Stimulated activated CD4-positive, alpha-beta T cell treated with anti-CD3 and anti-CD28 coated beads, Interleukin-4, amount 100 ng/mL, for 4 hours (primary cell): ENCODE data around the gene KIF5C.
"Not testable (repeated sequence)": the region's sequence is repeated elsewhere in the genome, so short reads cannot be mapped to it uniquely, and the experiment has no call there.

Experiments
- DNase-seq, 2 experiments: peaks; one replicate each; pipeline ENCODE4 v3.0.0-alpha.2; 2020

The KIF5C gene

DNA sequence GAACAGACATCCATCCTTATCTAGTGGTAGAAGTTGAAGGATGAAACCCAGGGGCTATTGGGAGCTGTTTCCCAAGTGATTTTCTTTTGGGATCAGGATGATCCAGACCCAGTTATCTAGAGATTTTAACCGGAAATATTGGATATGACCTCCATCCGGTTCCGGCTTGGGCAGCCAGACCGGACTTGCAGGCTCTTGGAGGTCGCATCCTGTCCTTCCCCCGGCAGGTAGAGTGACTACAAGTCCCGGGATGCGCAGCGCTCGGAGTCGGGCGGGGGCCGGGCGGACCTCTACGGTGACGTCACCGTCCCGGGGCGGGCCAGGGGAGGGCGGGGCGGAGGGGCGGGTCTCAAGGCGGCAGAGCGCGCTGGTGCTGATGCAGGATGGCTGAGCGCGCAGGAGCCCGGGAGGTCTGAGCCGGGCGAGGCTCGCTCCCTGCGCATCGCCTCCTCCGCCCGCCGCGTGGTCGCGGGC lies at the start of gene KIF5C:
Gene KIF5C (plus strand): TSS at position 360 of the 474 bp plus-strand sequence. CDS start 391 bp downstream, outside the sequence.
- DNase-seq = peak; percentile 85 to 92

DNA sequence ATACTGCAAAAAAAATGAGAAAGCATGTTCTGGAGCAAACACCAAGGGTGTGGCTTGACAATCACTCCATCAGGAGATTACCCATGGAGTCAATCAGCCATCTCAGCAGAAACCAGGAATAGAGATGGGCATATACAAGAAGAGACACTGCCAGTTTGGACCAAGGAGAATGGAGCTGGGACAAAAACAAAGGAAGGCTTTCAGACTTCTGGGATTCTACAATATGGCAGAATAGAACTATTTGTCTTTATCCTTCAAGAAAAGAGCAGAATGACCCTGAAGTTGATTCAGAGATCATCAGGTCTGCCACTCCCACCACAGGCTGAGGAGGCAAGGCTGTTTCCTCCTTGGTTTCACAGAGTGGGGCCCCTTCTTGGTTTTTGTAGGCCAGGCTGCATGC lies 48.2 kb upstream of the KIF5C start:
- no peak for DNase-seq

DNA sequence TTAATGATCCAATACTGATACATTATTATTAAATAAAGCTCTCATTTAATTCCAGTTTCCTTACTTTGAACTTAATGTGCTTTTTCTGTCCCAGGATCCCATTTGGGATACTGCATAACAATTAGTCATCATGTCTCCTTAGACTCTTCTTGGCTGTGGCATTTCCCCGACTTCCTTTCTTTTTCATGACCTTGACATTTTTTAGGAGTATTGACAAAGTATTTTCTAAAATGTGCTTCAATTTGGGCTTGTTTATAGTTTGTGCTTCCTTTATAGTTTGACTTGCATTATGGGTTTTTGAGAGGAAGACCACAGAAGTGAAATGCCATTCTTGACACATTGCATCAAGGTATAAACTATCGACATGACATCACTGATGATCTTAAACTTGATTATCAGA lies 46.1 kb upstream of the KIF5C start:
- no peak for DNase-seq

DNA sequence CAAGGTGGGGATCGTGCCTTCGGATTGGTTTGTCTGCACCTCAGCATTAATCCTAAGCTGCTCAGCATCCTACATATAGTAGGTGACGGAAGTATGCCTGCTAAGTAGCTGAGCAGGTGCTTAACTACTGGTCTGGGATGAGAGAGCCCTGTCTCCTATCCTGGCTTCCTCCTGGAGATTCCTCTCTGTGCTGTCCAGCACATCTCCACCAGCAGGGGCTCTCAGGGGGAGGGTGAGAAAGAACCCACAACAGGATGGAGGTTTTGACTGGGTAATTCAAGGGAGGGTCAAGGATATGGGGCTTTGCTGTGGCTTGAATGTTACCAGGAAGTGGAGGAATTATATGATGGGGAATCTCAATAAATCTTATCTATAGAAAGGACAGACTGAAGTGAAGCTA lies 45.4 kb upstream of the KIF5C start:
- no peak for DNase-seq

DNA sequence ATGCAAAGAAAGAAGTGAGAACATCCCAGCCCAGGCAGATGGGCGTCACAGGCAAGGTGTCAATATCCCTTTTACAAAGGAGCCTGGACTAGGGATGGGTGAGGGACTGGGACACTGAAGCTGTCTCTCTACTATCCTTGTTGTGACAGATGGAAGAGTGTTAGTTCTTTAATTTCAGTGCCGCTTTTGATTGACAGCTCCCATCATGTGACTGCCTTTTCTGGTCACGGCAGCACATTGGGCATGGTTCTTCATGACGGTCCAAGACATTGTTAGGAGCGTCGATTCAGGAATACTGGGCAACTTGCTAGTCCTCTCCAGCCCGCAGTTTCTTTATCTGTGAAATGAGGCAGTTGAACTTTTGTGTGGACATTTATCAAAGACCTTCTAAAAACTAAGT lies 42.4 kb upstream of the KIF5C start:
- DNase-seq = no peak

DNA sequence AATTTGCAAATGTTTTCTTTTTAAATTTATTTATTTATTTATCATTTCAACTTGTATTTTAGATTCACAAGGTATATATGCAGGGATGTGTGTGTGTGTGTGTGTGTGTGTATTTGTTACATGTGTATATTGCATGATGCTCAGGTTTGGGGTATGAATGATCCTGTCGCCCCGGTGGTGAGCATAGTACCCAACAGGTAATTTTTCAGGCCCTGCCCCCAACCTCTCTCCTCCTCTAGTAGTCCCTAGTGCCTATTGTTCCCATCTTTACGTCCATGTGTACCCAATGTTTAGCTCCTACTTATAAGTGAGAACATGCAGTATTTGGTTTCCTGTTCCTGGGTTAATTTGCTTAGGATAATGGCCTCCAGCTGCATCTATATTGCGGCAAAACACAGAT lies 33.0 kb upstream of the KIF5C start:
- no peak for DNase-seq

DNA sequence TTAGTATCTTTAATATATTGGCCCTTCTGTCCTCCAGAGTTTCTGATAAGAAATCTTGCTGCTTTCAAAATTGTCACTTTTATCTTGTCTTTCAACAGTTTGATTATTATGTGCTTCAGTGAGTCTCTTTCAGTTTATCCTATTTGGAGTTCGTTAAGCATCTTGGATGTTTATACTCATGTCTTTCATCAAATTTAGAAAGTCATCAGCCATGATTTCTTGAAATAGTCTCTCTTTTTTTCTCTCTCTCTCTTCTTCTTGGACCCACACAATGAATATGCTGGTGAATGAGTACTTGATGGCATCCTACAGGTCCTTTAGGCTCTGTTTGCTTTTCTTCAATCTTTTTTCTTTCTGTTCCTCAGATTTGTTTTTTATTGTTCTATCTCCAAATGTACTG lies 26.9 kb upstream of the KIF5C start:
- no peak for DNase-seq

DNA sequence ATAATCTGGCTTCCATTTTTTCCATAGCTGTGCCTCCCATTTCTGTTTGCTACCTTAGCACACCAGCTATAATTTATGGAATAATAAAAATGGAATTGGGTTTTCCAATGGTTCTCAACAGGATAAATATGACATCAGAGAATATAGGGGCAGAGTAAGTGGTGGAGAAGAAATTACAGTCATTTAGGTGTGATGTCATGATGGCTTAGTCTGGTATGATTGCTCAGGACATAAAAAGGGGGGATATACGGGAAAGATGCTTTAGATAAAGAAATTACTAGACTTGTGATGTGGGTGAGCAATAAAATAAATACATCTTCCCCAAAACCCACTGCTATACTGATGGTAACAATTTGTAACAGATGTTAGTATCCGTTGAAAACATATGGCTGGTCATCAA lies 21.6 kb upstream of the KIF5C start:
- no peak for DNase-seq

DNA sequence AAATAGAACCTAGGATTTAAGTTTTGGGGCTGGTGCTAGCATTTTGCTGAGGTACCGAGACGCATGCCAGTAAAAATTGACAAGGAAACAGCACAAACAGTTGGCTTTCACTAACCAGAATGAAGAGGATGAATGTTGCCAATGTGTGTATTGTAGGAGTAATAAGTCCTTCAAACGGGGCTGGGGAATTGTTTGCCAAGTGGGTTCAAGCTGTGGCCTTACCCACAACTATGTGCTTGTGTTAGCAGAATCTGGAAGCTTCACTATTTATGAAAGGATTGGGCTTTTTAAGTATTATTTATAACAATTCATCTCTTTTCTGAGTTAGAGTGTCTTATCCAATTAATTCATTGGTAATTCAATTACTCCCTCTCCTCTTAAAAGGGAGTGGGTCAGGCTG lies 15.0 kb upstream of the KIF5C start:
- DNase-seq = no peak

DNA sequence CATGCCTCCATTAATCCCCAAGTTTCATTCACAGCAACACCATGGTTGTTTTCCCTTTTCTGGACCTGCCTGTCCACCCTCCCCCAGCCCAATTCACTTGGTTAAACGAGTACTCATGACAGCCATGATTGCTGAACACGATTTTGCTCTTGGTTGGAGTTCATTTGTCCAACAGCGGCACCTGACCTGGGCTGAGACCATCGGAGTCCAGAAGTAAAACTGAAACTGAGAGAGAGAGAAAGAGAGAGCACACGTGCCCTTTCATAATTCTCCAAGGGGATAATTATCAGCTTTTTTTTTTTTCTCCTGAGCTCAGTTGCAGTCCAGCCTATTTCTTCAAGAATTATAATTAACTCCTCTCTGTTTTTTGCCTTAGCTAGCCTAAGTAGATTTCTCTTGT lies 13.7 kb upstream of the KIF5C start:
- DNase-seq = no peak

DNA sequence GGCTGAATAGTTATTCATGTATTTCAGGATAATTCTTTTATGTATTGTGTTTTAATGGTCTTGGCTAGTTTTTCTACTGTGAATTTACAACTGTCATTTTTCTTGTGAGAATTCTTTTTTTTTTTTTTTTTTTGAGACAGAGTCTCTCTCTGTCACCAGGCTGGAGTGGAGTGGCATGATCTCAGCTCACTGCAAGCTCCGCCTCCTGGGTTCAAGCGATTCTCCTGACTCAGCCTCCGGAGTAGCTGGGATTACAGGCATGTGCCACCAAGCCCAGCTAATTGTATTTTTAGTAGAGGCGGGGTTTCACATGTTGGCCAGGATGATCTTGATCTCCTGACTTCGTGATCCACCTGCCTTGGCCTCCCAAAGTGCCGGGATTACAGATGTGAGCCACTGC lies 12.5 kb upstream of the KIF5C start:
- DNase-seq = not testable (repeated sequence)

DNA sequence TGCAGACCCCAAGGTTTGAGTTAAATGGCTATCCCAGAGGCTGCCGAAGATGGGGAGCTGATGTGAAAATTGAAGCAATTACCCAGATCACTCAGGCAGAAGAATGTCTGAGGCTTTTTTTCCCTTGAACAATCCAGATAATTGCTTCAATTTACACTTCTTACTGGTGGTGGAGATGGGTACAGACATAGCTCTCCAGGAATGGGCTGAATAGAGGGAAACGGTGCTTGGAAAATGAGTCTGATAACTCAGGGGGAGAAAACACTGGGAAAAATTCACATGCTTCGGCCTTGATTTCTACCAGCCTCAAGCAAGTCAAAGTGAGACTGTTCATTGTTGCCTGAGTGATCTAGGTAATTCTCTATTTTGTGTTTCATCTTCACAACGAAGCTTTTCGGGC lies 9.5 kb upstream of the KIF5C start:
- DNase-seq = no peak

DNA sequence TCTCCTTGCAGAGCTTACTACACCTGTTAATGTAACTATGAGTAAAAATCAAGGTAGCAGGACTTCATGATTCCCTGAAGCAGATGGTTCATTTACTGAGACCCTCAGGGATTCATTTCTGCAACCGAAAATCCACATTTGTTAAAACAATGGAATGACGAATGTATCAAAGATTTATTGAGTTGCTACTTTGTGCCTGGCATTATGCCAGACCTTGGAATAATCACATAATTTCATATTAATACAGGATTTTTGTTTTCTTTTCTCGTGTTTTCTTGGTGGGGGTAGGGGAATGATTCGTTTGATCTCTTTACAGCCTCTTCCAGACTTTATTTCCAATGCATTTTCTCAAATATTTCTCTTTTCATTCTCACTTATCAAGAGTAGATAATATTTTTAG lies 8.9 kb upstream of the KIF5C start:
- DNase-seq = no peak

DNA sequence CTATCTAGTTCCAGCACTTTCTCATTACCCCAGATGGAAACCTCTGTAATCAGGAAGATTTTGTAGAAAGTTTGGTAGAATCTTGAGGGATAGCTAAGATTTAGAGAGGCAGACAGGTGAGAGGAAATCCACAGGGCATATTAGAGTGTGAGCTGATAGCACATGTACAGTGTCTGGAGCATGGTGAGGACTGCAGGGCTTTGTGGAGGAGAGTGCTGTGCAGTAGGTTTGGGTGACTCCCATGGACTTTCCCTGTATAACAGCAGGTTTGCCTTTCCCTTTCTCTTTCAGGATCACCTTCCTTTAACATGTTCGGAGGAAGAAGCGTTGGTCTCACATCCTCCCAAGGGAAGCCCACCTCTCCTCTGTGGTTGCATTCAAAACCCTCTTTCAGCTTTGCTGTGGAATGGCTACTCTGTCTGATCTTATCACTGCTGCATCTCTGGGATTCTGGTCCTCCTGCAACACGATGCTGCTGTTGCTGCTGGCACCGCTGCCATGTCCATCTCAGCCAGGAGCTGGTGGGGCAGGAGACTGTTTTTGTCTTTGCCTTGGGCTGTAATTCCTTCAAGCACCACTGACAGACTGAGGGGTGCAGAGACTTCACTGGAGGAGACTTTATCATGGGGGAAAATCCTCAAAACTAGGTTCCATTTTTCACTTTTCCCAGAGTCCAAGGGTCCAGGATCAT lies 7.8 kb upstream of the KIF5C start:
- DNase-seq = no peak

DNA sequence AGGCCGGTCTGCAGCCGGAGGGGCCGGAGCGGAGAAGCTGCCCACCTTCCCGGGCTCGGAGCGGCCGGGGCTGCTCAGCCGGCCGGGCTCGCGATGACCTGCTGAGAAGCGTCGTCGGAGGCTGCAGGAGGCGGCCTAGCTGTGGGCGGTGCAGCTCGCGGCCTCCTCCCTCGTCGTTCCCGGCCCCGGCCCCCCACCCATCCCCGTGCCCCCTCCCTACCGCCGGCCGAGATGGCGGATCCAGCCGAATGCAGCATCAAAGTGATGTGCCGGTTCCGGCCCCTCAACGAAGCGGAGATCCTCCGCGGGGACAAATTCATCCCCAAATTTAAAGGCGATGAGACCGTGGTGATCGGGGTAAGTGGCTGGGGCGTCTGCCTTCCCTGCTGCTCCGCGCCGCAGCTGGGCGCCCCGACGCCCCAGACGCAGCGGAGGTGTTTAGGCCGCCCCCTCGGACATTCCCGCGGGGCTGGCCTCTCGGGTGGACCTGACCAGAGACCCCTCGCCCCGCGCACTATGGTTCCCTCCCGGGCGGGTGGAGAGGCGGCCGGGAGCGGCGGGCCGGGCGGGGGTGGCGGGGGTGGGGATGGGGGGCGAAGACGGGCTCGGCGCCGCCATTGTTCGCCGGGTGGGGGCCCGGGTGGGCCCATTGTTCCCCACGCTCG lies 492 bp downstream of the KIF5C start:
- DNase-seq = peak in 1 of 2 experiments; percentile 8

DNA sequence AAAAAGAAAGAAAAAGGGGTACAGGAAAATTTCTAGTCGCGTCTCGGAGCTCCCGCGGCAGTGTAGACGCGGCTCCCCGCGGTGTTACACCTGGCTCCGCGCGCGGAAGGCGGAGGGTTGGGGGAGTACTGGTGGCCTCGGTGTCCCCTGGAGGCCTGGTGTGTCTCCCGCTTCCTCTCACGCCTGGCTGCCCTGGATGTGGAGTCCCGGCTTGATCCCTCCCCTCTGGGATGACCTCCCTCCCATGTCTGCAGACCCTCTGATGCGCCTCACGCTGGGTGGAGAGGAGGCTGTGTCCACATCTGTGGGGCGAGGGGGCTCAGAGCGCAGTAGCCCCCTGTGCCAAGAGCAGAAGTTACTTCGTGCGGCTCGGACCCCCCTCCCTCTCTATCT lies 1.2 kb downstream of the KIF5C start:
- no peak for DNase-seq

DNA sequence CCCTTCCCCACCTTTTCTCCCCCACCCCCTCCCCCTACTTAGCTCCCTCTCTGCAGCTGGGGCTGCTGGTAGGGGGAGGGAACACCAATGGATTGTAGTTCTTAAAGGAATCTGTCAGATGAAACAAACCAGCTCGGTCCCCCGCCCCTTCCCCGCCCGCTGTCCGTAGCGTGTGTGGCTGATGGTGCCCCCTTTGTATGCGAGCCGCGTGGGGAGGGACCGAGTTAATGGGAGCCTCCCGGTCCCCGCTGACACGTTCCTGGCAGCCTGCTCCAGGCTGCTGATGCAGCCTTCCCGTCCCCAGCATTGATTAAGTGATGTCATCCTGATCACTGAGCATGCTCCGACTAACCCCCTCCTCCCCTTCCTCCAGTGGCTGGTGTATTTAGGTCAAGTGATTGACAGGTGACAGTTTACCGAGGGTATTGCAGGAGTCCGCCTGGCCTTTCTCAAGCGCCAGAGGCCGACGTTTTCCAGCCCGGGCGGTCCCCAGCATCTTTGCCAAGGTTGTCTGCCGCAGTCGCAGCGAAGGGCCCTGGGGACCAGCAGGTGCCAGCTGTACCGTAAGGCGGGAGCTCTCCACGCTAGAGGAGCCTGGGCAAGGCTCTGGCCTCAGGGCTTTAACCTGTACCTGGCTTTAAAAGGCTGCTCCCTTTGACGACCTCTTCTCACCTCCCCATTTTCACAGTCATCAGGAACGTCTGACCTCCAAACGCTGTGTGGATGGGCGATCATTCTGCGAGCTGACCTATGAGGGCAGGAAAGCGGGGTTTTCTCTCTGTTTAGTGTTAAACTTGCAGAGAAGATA lies 1.8 kb downstream of the KIF5C start:
- peak; percentile 21 to 51 for DNase-seq

DNA sequence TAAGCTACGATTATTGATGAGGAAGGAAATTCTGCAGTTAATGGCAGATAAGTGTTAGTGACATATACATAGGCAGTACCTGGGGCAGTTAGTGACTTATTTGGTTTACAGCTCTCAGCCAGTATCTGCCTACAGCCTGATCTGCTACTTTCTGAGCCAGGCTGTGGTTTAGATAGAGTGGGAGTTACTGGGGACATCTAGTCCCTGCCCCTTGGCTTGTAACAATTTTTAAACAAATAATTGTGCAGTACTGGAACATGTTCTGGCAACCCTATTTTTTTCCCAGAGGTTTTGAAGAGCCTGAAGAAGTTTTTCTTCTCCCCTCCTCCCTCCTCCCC lies 2.3 kb downstream of the KIF5C start:
- DNase-seq = no peak

DNA sequence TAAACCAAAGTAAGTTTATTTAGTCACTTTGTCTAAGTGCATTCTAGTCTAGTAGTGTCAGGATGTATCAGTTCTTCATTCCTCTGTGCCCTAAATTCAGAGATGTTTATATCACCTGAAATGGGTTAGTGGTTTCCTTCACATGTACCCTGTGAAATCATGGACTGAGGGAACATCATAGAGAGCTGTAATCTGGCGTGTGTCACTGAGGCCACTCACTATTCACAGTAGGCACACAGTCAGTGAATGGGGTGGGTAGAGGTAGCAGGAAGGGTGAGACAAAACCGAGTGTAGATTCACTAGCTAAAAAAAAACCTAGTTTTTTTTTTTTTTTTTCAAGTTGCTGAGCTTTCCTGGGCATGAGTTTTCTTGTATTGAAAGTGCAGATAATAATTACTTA lies 5.6 kb downstream of the KIF5C start:
- no peak for DNase-seq

DNA sequence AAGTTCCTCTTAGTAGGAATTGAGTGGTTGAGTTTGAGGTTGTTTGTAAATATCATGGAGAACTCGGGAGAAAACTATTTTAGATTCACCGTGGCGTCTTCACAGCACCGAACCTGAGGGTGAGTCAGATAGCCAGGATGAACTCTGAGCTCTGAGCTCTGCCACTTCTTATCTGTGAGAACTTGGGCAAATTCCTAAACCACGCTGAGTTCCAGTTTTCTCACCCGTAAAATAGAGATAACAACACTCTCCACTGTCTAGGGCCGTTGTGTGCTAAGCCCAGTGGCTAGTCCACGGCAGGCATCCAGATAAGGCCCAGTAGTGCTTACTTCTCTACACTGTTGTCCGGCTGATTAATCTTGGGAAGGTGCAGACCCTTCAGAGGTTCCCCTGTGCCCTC lies 7.0 kb downstream of the KIF5C start:
- no peak for DNase-seq

DNA sequence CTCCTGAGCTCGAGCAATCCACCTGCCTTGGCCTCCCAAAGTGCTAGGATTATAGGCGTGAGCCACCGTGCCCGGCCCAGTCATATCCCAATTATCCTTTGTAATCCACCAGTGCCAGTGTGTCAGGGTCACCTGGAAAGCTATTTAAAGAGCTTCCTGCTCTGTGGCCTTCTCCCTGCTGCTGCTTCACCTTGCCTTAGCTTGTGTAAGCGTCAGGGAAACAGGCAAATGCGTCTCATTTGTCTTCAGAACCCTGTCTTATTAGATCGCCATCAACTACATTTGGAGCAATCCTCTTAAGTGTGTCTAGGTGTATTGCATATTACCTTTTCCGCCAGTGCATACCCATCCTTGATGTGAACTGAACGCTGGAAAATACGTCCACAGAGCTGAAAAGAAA lies 10.2 kb downstream of the KIF5C start:
- DNase-seq = no peak

DNA sequence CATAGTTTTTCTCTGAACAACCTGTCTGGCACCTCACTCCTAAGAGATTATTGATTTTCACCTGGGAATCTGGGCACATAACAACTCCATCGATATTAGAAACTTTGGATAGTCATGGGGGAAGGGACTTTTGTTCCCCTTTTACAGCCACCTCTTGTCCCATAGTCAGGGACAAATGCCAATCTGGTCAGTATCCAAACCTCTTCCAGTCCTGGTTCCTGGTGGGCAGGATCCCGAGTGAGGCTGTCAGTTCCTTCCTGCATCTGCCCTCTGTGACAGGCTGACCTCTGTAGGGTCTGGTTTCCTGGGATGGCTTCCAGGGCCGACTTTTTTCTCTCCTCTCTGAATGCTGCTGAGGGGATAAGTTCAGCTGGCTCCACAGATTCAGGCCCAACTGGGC lies 11.0 kb downstream of the KIF5C start:
- no peak for DNase-seq

DNA sequence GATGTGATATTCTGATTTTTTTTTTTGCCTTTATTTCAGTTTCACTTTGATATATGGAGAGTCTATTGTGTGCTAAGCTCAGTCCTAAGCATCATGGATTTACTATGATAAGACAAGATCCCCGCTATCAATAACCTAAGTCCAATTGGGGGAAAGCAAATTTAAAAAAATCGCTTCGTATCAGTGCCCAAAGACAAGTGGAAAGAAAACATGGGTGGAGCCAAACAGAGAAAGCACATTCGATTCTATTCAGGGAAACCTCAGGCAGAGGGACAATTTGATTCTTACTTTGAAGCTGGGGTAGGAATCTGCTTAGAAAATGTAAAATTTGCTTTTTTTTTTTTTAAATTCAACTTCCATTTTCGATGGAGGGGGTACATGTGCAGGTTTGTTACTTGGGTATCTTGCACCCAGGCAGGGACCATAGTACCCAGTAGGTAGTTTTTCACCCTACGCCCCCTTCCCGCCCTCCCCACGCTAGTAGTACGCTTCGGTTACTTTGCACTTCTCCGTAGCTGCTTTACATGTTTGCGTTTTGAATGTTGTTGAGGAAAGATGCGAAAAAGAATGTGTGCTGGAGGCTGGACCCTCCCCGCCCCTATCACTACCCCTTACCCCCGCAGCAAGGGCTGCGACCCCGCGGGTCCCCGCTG lies 12.4 kb downstream of the KIF5C start:
- DNase-seq = no peak
